Measurements from ENCODE around the gene BAIAP2L1. TPM values are rescaled to one million over a fixed set of nuclear protein-coding genes. Genes with fewer than 3 reads are reported as not detected.

BAIAP2L1 gene
- total RNA-seq, 1 donor from 2014 or later, result 19.7 TPM

DNA sequence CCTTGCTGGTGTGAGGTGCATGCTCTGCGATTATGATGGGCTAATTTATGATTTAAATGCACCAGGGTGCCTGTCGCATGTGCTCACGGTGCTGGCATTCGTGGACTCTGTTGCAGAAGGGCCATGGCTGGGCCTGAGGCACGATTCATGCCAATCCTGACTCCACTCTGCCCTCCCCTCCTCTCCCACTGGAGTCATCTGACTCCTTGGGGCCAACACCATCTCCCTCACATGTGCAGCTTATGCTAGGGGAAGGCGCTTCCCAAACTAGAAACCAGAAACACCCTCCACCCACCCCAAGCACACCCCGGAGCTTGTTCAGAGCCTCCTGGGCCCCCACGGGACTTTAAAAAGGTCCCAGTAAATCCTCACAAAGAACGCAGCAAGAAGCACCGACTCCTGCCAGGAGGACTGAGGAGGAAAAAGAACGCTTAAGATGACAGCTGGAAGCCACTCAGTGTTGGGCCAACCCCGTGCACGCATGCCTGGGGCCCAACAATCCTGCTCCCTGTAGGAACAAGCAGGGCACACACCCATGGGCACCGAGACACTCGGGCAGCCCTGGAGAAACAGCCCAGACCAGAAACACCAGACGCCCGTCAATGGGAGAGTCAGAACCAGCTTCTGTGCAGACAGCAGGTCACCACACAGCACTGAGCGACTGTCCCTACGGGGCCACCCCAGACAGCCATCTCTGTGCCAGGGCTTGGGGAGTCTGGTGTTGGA, 105.3 kb downstream of the BAIAP2L1 start:
- DNase-seq (ENCODE audit: low read depth), result peak; percentile 40

DNA sequence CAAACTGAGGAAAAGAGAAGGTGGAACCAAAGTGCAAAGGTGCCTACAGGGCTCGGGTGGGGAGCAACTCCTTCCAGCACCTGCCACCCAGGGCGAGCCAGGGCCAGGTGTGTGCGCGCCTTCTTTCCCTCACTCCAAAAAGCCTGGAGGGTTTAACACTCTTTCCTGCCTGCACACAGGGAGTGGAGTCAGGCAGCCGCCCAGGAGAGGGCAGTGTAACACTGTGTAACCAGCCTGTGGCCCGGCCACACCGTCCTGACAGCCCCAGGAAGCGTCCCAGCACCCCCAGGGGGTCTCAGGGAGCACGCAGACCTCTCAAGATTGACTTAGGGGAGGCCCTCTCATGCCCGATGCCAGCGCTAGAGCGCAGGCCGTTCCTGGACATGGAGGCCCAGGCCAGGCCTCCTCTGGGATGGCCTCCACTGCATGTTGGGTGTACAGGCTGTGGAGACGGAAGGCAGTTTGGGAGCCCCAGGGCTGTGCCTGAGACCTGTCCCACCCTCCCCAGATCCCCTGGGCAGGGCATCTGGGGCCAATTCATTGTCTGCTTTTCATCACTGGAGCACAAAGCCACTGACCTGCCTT, 106.0 kb downstream of the BAIAP2L1 start:
- DNase-seq (ENCODE audit: low read depth), result peak; percentile 58

DNA sequence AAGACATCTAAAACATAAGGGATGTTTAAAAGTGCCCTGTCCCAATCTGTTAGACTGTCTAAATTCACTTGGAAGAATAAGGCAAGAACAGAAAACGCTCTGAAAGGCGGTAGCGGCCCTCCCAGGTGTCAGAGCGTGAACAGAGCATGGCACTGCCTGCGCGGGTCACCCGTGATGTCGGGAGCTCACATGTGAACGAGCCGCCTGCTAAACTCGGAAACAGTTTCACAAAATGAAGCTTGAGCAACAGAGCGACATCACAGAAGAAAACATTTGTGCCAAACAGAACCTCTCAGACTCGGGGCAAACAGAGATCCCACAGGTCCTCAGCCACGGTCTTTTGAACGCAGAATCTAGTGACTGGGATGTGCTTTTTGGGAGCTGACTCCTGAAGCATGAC, 106.6 kb downstream of the BAIAP2L1 start:
- DNase-seq (ENCODE audit: low read depth), result no peak

DNA sequence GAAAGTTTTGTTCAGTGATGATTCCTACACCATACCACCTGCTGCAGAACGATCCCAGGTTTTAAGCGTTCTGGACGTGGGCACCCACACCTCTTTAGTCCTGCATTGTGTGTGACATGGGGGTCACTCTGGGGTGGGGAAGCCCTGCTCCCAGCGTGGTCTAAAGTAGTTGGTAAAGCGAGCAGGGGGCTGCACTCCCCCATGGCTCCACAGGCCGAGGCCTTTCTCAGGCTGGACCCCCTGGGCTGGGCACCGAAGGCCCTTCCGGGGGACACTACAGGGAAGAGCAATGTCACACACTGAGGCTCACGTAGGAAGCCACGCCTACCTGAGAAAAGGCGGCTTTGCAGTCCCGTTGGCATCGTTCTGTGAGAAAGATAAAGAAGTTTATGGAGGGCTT, 107.1 kb downstream of the BAIAP2L1 start:
- DNase-seq (ENCODE audit: low read depth), result no peak

- no peak for DNase-seq (ENCODE audit: low read depth)
These were observed 107.6 kb downstream of the BAIAP2L1 start for GRCh38 chr7:98293265-98293664.

DNA sequence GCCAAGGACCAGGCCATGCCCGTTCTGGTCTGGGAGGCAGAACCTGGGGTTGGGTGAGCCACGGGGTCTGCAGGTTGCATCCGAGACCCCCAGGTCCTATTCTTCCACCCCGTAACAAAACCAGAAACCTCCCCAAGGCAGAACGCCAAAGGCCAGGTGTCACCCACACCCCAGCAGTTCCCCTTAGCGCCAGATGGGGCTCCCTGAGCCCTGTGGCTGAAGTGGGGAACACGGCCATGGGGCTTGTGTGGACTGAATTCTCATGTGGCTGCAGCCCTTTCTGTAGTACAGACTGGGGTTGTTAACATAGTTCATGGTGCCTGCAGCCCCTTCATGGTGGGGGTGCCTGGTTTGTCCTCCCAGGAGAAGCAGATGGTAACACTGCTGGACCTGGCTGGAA, 109.2 kb downstream of the BAIAP2L1 start:
- peak; percentile 27 for DNase-seq (ENCODE audit: low read depth)

GRCh38 chr7:98289333-98289875, 111.5 kb downstream of the BAIAP2L1 start:
- DNase-seq (ENCODE audit: low read depth), result peak; percentile 62

DNA sequence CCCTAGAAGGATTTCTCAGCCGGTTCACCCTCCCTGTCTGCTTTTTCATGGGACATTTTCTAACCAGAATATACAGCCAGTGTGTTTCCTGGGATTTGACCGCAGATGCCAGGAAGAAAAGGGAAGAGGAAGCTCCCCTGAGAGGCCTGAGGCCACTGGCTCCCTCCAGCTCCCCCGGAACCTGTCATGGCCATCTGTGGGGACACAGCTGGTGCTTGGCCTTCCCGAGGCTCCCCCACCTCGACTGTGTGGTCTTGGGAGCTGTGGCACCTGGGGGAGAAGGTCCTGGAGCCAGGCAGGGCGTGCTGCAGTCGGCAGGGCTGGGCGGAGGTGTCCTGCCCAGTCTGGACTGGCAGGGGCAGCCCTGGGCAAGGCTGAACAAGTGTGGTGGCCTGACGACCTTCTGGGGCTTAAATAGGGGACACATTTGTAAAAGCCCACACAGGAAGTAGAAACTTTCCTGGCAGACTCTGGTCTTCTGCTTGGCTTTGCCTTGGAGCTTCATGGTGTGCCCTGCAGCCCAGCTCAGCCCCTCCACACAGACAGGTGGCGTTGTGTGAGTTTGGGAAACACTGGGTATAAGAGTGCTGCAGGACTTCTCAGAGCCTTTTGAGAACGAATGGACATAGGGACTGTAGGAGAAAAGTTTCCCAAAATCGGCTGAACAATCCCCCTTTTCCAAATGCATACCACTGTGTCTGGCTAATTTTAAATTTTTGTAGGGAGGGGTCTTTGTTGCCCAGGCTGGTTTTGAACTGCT, 112.6 kb downstream of the BAIAP2L1 start:
- DNase-seq (ENCODE audit: low read depth), result peak; percentile 40

DNA sequence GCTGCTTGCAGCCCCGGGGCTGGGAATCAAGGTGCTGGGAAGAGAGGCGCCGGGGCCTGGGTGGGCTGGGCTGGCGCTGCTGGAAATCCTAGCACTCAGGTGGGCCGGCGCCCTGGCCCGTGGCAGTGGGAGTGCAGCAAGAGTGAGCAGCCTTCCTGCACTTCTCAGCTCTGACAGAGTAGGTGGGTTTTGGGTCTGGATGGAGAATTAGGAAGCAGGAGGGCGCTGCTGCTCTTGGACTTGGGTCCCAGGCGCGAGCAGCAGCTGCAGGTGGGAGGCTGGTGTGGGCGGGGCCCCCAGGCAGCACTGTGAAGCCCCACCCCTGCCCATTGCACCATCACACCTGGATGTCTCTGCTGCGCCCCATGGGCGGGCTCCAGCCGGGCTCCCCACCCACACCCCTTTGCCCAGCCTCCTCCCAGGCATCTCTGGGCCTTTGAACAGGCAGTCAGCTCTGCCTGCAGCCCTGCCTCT, 113.4 kb downstream of the BAIAP2L1 start:
- no peak for DNase-seq (ENCODE audit: low read depth)

GRCh38 chr7:98286701-98287485, 114.0 kb downstream of the BAIAP2L1 start:
- DNase-seq (ENCODE audit: low read depth), result peak; percentile 41

GRCh38 chr7:98286093-98286539, 114.8 kb downstream of the BAIAP2L1 start:
- peak; percentile 93 for DNase-seq (ENCODE audit: low read depth)

- DNase-seq (ENCODE audit: low read depth), result peak; percentile 40
These were observed 115.5 kb downstream of the BAIAP2L1 start for GRCh38 chr7:98285157-98286092.

DNA sequence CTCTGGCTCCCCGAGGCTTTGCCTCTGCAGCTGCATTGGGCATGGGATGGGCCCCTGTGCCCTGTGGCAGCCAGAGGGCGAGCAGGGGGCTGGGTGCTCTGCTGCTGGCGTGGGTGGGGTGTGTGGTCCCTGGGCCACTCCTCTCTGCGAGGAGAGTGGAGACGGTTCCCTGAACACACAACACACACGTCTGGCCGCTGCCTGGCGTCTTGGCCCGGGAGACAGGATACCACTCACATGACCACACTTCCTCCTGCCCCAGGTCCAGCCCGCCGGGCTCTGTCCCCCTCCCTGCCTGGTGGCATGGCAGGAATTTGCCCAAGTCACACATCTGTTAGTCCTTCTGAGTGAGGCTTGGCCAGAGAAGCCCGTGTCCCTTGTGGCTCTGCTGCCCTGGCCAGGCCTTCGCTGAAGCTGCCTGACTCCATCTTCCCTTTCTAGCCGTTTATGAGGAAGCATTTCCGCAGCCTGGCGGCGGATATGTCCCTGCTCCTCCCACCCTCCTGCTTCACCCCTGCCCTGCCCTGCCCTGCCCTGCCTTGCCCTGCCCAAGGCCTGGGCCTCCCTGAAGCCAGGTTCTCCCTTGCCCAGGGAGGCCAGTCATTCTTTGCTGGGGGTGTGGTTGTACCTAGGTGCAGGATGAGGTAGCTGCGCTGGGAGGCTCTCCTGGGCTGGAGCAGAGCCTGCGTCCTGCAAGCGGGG, 116.4 kb downstream of the BAIAP2L1 start:
- DNase-seq (ENCODE audit: low read depth), result peak; percentile 99

- no peak for DNase-seq (ENCODE audit: low read depth)
These were observed 117.0 kb downstream of the BAIAP2L1 start for GRCh38 chr7:98283887-98284222.

DNA sequence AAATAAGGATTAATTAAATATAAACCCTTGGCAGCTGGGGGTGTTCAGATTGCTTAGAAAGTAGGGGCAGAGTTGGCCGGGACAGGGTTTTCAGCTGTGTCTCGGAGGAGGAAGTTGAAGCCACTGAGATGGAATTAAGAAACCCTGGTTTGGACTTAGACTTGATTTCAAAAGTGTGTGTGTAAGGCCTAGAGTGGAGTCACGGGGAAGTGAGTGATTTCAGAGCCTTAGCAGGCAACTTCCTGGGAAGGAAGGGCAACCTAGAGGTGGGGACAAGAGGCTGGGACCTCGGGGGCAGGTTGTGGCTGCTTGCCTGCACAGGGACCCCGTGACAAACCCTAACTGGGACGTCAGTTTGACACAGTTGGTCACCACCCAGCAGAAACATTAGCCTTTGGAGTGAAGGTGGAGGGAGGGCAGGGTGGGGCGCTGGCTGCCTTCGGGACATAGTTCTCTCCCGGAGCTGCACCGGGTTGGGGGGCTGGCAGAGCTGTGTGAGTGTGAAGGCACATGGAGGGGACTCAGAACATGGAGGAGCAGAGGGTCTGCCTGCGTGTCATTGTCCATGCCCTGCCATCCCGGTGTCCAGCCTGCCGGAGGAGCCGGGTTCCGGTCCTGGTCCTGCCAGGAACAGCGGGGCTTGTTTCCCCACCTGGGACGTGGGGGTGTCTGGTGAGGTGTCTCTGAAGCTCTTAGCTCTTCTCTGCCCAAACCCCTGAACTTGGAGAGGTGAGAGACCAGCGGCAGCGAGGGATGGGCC, 117.6 kb downstream of the BAIAP2L1 start:
- peak; percentile 69 for DNase-seq (ENCODE audit: low read depth)

- peak; percentile 35 for DNase-seq (ENCODE audit: low read depth)
These were observed 118.2 kb downstream of the BAIAP2L1 start for GRCh38 chr7:98282703-98283102.

- peak; percentile 43 for DNase-seq (ENCODE audit: low read depth)
These were observed 118.9 kb downstream of the BAIAP2L1 start for GRCh38 chr7:98281757-98282606.

Measured in myocyte (in vitro differentiated cells).